CD4-positive, alpha-beta T cell (primary cell): ENCODE measurements around the gene ANKK1. TPM values are rescaled to one million over a fixed set of nuclear protein-coding genes. Genes with fewer than 3 reads are reported as not detected.

Source experiments
- ATAC-seq: fragments of 200-7000 bp; cut with Tn5 transposase; one replicate; pipeline ENCODE4 v1.10.0; 2022; ENCODE audit warnings: mild to moderate bottlenecking; ENCODE audit not compliant: poor library complexity
- CTCF ChIA-PET: fragments of 350-600 bp; sonication (Branson Sonifier 250); formaldehyde crosslinking; loops from one replicate; lab custom pipeline; 2021; ENCODE audit warnings: antibody characterized with exemption, inconsistent platforms; lab: Charles Lee
- POLR2A ChIA-PET: fragments of 350-600 bp; sonication (Branson Sonifier 250); formaldehyde crosslinking; loops from one replicate; lab custom pipeline; 2021; ENCODE audit warnings: antibody characterized with exemption, inconsistent platforms; lab: Charles Lee
- DNase-seq, 14 experiments: peaks; one replicate each; pipeline ENCODE4 v3.0.0-alpha.2; 2013 to 2020; ENCODE audit warnings: mixed read lengths in 2 of 14
- H3K27ac ChIP-seq, 2 donors: one replicate each; pipeline versions ENCODE4 v1.5.1 to v1.7.0; 2013; ENCODE audit warnings: low read length in 2 of 2, low read depth in 1 of 2, mild to moderate bottlenecking in 1 of 2
- H3K27me3 ChIP-seq, 2 experiments: 1 replicate in 1 of 2; 2 replicates in 1 of 2; pipeline versions ENCODE4 v1.6.1 to v1.7.0; 2013; ENCODE audit warnings: low read length in 2 of 2, control low read depth in 1 of 2, mild to moderate bottlenecking in 1 of 2, moderate library complexity in 1 of 2; ENCODE audit not compliant: insufficient read depth in 2 of 2, control insufficient read depth in 1 of 2
- H3K36me3 ChIP-seq: one replicate; pipeline ENCODE4 v1.6.1; 2013; ENCODE audit warnings: low read length, control low read depth; ENCODE audit not compliant: insufficient read depth
- H3K4me1 ChIP-seq: one replicate; pipeline ENCODE4 v1.6.1; 2013; ENCODE audit warnings: low read length, control low read depth; ENCODE audit not compliant: insufficient read depth
- H3K4me3 ChIP-seq: one replicate; pipeline ENCODE4 v1.5.1; 2013; ENCODE audit warnings: mild to moderate bottlenecking, low read length, moderate library complexity
- H3K9me3 ChIP-seq, 2 experiments: 1 replicate in 1 of 2; 2 replicates in 1 of 2; pipeline versions ENCODE4 v1.6.1 to v1.7.0; 2013; ENCODE audit warnings: low read length in 2 of 2, mild to moderate bottlenecking in 2 of 2, control low read depth in 1 of 2, moderate library complexity in 1 of 2; ENCODE audit not compliant: control insufficient read depth in 1 of 2, insufficient read depth in 1 of 2
- H3K27ac Mint-ChIP-seq: one replicate; pipeline ENCODE4 v1.8.0; 2020; ENCODE audit warnings: mixed read lengths
- H3K27me3 Mint-ChIP-seq: one replicate; pipeline ENCODE4 v1.8.0; 2021; ENCODE audit warnings: mixed read lengths
- H3K36me3 Mint-ChIP-seq: one replicate; pipeline ENCODE4 v1.8.0; 2021; ENCODE audit warnings: low read depth, mixed read lengths
- H3K4me1 Mint-ChIP-seq: one replicate; pipeline ENCODE4 v1.8.0; 2021; ENCODE audit warnings: low read depth, mixed read lengths
- H3K4me3 Mint-ChIP-seq: one replicate; pipeline ENCODE4 v1.8.0; 2020; ENCODE audit warnings: mild to moderate bottlenecking, mixed read lengths
- H3K9me3 Mint-ChIP-seq: one replicate; pipeline ENCODE4 v1.8.0; 2020; ENCODE audit warnings: mixed read lengths
- intact Hi-C, 2 experiments: fragments of 100-400 bp; cut with DNase I in 1 of 2; cut with micrococcal nuclease in 1 of 2; formaldehyde crosslinking; loops; one replicate each; pipeline versions ENCODE4 v1.15.1 to v1.9.0; 2023 to 2025; cut with DNase I, micrococcal nuclease
- total RNA-seq, 174 experiments: library from RNA in 2 of 174; stranded (reverse) in 2 of 174; gene quantifications; one replicate each; pipeline ENCODE4 v1.2.3 and lab custom pipeline; 2021 to 2026
- TF ChIP-seq, protein P1 (sequence below): fragments of 200-600 bp; IDR thresholded peaks from one replicate; pipeline ENCODE4 v1.8.0; 2022; ENCODE audit warnings: antibody characterized with exemption, mild to moderate bottlenecking

Gene ANKK1
- total RNA-seq, 2 experiments from 2014 or later = 1.2 to 1.6 TPM

DNA sequence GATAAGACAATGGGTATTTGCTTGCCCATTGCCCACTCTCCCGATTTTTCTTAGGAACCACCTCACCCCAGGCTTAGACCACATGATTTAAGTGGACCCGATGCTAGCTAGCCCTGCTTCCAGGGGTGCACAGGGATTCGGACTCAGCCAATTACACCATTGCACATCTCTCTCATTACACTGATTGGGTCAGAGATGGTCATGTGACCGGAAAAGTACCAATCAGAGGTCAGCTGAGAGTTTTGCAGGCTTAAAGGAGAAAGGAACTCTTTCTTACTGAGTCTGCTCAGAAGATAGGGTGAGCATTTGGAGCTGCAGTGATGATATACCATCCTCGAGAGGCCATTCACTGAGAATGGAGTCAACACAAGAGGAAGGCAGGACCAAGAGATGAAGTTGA, 12.2 kb upstream of the ANKK1 start:
- Mint-ChIP-seq H3K27me3 (no peaks in the 10 kb centered on the region), H3K27ac (no peak overlapping the region), H3K36me3 (peaks cover 47% of the 10 kb centered on the region), H3K4me1 (no peaks in the 10 kb centered on the region), H3K4me3 (no peak overlapping the region), H3K9me3 (peaks cover 3% of the 10 kb centered on the region)
- DNase-seq = no peak
- Histone ChIP-seq H3K36me3 (peaks cover 2% of the 10 kb centered on the region), H3K4me1 (no peaks in the 10 kb centered on the region), H3K27ac (no peak overlapping the region), H3K27me3 (no peaks in the 10 kb centered on the region), H3K4me3 (no peak overlapping the region), H3K9me3 (no peaks in the 10 kb centered on the region)
- TF ChIP-seq, protein P1, sequence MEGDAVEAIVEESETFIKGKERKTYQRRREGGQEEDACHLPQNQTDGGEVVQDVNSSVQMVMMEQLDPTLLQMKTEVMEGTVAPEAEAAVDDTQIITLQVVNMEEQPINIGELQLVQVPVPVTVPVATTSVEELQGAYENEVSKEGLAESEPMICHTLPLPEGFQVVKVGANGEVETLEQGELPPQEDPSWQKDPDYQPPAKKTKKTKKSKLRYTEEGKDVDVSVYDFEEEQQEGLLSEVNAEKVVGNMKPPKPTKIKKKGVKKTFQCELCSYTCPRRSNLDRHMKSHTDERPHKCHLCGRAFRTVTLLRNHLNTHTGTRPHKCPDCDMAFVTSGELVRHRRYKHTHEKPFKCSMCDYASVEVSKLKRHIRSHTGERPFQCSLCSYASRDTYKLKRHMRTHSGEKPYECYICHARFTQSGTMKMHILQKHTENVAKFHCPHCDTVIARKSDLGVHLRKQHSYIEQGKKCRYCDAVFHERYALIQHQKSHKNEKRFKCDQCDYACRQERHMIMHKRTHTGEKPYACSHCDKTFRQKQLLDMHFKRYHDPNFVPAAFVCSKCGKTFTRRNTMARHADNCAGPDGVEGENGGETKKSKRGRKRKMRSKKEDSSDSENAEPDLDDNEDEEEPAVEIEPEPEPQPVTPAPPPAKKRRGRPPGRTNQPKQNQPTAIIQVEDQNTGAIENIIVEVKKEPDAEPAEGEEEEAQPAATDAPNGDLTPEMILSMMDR = no peak
- CTCF ChIA-PET = no interaction called here
- POLR2A ChIA-PET = no interaction called here
- no peak for ATAC-seq
- intact Hi-C loops = no loop called here

DNA sequence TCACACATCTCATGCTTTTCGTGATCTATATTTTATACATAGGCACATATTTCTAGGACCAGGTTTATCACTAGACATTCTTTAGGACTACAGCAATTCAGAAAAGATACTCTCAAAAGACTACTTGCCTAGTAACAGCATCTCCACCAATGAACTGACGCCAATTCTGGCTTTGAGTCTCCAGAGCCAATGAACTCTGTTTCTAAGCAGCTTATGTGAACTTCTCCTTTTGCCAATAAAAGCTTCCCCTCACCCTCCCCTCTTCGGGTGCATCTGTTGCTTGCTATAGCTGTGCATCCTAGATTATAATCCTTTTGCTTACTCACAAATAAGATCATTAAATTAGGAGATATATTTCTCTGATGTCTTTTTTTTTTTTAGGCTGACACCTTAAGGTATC, 11.4 kb upstream of the ANKK1 start:
- Histone ChIP-seq H3K4me3 (no peak overlapping the region), H3K27ac (no peak overlapping the region), H3K9me3 (no peaks in the 10 kb centered on the region), H3K27me3 (no peaks in the 10 kb centered on the region), H3K36me3 (peaks cover 2% of the 10 kb centered on the region), H3K4me1 (no peaks in the 10 kb centered on the region)
- CTCF ChIA-PET = no interaction called here
- no peaks in the 10 kb centered on the region for H3K27me3 Mint-ChIP-seq
- no peak overlapping the region for H3K27ac Mint-ChIP-seq
- peaks cover 48% of the 10 kb centered on the region for H3K36me3 Mint-ChIP-seq
- intact Hi-C loops = no loop called here
- ATAC-seq (no peak), DNase-seq (peak in 2 of 14 experiments; percentile 6 to 11)
- H3K4me1 Mint-ChIP-seq = no peaks in the 10 kb centered on the region
- H3K4me3 Mint-ChIP-seq = no peak overlapping the region
- H3K9me3 Mint-ChIP-seq = peaks cover 3% of the 10 kb centered on the region
- POLR2A ChIA-PET = interaction anchor here (1.2 kb wide), 1 partner anchor 11 kb away, joined by 3 read pairs; no protein-coding TSS in a partner anchor
- TF ChIP-seq, protein P1 = no peak

DNA sequence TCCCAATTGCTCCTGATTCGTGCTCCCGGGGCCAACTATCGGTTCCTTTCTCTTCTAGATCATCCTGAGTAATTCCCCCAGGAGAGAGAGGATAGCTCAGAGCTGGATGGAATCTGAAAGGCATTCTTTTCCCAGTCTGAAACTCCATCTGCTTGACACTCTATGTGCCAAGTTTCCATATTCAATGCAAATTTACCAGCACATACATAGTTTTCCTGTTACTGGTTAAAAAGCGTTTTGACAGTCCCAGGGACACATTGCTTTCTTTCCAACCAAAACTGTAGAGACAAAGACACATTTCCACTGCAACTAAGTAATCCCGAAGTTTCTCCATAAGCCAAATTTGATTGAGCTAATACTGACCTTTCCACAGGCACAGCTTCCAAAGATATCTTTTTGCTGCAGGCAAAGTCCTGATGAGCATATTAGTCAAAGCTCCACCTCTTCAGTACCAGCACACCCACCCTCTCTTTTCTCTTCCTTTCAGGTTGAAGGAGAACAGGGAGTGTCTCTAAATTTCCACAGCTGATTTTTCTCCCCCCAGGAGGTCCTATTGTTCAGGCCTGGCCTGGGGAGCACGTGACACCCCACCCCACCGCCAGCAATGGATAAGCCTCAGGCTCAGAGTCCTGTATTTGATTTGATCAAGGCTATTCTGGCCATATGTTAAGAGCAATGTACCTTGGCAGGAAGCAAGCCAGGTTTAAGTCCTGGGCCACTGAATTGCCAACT, 9.7 kb upstream of the ANKK1 start:
- H3K9me3 Mint-ChIP-seq = peaks cover 3% of the 10 kb centered on the region
- H3K27me3 Mint-ChIP-seq = no peaks in the 10 kb centered on the region
- no peak overlapping the region for H3K4me3 Mint-ChIP-seq
- TF ChIP-seq, protein P1 = no peak
- ChIA-PET CTCF (no interaction called here), POLR2A (no interaction called here)
- ATAC-seq = no peak
- peaks cover 39% of the 10 kb centered on the region for H3K36me3 Mint-ChIP-seq
- no peaks in the 10 kb centered on the region for H3K9me3 ChIP-seq
- no peaks in the 10 kb centered on the region for H3K4me1 Mint-ChIP-seq
- H3K36me3 ChIP-seq = peaks cover 2% of the 10 kb centered on the region
- H3K4me1 ChIP-seq = no peaks in the 10 kb centered on the region
- no peak overlapping the region for H3K4me3 ChIP-seq
- DNase-seq = no peak
- intact Hi-C loops = no loop called here
- H3K27ac ChIP-seq = no peak overlapping the region
- H3K27me3 ChIP-seq = no peaks in the 10 kb centered on the region
- no peak overlapping the region for H3K27ac Mint-ChIP-seq
